H54 (cell line): ENCODE data around the gene UGP2.

Experiments used
- DNase-seq: peaks from one replicate; pipeline ENCODE4 v3.0.0; 2011; ENCODE audit warnings: low spot score, mixed read lengths; ENCODE audit not compliant: insufficient read length
- FAIRE-seq: peaks from 3 replicates; lab custom pipeline; 2011; peaks lifted over from hg19 to GRCh38; lab: Jason Lieb, UNC
- POLR2A ChIP-seq: IDR thresholded peaks from 2 replicates; pipeline ENCODE4 v1.6.1; 2011; ENCODE audit warnings: low read depth, mild to moderate bottlenecking, low read length

UGP2 gene

GRCh38 chr2:63819765-63820717 lies 21.7 kb upstream of the UGP2 start:
- DNase-seq (no peak), FAIRE-seq (no peak)
- no peak for TF ChIP-seq POLR2A

- no peak for TF ChIP-seq POLR2A
- DNase-seq (no peak), FAIRE-seq (peak; percentile 27)
Measured at GRCh38 chr2:63820969-63821368, 20.7 kb upstream of the UGP2 start.

GRCh38 chr2:63821396-63821795 lies 20.3 kb upstream of the UGP2 start:
- DNase-seq (no peak), FAIRE-seq (peak; percentile 6)
- no peak for TF ChIP-seq POLR2A

- DNase-seq, result no peak
- TF ChIP-seq POLR2A, result no peak
- no peak for FAIRE-seq
Measured at GRCh38 chr2:63822478-63822877, 19.2 kb upstream of the UGP2 start.

GRCh38 chr2:63827749-63828148 lies 13.9 kb upstream of the UGP2 start:
- no peak for TF ChIP-seq POLR2A
- DNase-seq (no peak), FAIRE-seq (peak; percentile 88)

DNA sequence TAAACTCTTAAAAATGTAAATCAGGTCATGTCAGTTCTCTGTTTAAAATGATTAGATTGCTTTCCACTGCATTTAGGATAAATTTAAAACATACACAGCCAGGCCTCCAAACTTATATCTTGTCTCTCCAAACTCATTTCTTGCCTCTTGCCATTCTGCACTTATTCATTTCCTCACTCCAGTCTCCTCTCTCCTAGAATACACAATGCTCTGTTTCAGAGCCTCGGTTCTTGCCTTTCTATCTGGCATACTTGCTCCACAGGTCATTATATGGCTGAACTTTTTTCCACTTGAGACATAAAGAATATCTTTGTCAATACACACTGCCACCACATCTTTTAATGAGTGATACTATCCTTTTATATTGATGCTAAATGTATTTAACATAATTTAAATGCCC lies 10.5 kb upstream of the UGP2 start:
- DNase-seq (no peak), FAIRE-seq (no peak)
- no peak for TF ChIP-seq POLR2A

DNA sequence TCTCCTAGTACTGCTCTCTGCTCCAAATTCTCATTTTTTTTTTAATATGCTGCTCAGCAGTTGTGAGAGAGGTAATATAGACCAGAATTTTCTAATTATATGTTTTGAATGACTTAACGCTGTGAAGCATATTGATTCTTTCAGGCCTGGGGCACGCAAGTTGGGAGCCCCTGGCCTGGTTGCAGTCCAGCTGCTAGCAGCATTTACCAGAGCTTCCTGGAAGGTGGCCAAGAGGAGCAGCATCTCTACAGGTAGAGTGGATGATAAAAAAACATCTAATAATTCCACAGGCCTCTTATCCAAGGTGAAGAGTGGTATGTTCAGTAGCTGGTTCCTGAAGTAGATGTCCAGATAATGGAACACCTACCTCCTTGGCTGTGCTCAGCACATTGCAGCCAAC lies 7.3 kb upstream of the UGP2 start:
- no peak for FAIRE-seq
- no peak for DNase-seq
- no peak for TF ChIP-seq POLR2A

- no peak for DNase-seq
- TF ChIP-seq POLR2A, result no peak
- no peak for FAIRE-seq
Measured at GRCh38 chr2:63837036-63837594, 4.6 kb upstream of the UGP2 start.

GRCh38 chr2:63840081-63840784 lies 1.5 kb upstream of the UGP2 start:
- FAIRE-seq (no peak), DNase-seq (no peak)

DNA sequence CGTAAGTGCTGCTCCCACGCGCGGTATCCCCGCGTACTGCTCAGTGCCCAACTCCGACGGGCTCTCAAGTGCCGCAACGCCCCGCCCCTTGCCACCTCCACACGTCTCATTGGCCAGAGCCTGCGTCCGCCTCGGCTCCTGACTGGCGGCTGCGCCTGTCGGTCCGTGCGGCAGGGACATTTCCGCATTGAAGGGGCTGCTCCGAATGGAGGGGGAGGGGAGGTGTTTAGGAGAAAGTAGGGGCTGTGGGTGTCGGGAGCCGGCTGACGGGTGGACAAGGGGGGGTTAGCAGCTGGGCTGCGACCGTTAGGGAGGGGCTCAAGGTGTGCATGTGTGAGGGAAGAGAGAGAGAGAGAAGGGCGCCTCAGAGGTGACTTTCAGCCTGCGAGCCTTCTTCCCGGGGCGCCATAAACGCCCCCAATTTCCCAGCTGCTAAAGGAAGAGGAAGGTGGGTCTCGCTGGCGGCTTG lies 877 bp upstream of the UGP2 start:
- TF ChIP-seq POLR2A, result peak; percentile 100
- DNase-seq, result peak; percentile 81
- peak; percentile 84 for FAIRE-seq

More at GRCh38 chr2:63840081-63840784, 1.5 kb upstream of the UGP2 start:
- no peak for TF ChIP-seq POLR2A

GRCh38 chr2:63842149-63843061 lies 709 bp downstream of the UGP2 start:
- FAIRE-seq, result no peak
- TF ChIP-seq POLR2A, result no peak
- no peak for DNase-seq

- no peak for FAIRE-seq
- no peak for DNase-seq
- TF ChIP-seq POLR2A, result no peak
Measured at GRCh38 chr2:63843093-63843492, 1.4 kb downstream of the UGP2 start.

DNA sequence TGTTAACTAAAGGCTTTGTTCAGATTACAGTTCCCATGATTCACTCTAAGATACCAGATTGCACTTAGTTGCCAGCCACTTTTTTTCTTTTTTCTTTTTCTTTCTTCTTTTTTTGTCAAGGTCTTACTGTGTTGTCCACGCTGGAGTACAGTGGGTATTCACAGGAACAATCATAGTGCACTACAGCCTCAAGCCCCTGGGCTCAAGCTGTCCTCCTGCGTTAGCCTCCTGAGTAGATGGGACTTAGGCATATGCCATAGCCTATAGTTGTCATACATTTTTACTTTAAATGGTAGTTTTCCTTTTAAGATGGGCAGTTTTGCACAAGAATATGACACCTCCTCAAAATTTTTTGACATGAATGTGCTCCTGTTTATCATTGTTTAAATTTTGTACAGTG lies 2.1 kb downstream of the UGP2 start:
- FAIRE-seq, result no peak
- no peak for TF ChIP-seq POLR2A
- DNase-seq, result no peak
